Measurements from ENCODE around the gene PLA2G12A. TPM values are rescaled to one million over a fixed set of nuclear protein-coding genes. Genes with fewer than 3 reads are reported as not detected.
"Not testable (repeated sequence)": the region's sequence is repeated elsewhere in the genome, so short reads cannot be mapped to it uniquely, and the experiment has no call there.

Gene PLA2G12A
- total RNA-seq, 6 donors from 2014 or later, result 8.4 to 34.2 (median 24.1) TPM

DNA sequence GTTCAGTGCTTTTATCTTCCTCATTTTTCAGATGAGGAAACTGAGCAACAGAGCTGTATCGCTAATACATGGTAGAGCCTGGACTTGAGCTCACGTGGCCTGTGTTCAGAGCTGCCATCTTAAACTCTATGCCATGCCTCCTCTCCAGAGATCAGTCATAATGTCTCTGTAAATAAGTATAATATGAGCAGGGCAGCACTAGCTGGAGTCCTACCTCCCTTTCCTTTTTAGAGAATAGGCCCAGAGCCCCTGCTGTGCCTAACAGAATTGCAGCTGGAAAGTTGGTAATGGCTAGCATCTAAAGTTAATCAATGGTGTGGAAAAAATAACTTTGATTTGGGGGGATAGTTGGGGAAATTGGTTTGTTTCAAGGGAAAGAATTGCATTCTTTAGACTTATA lies 47.0 kb downstream of the PLA2G12A start:
- 95% methylated on average over 2 of the region's 2 CpGs for WGBS, 2 donors
- TF ChIP-seq POLR2A (IDR thresholded peaks at IDR 0.05) (no peak), EP300 (IDR thresholded peaks at IDR 0.05) (no peak), POLR2AphosphoS5 (IDR thresholded peaks at IDR 0.05) (no peak)
- TF ChIP-seq, protein P1, sequence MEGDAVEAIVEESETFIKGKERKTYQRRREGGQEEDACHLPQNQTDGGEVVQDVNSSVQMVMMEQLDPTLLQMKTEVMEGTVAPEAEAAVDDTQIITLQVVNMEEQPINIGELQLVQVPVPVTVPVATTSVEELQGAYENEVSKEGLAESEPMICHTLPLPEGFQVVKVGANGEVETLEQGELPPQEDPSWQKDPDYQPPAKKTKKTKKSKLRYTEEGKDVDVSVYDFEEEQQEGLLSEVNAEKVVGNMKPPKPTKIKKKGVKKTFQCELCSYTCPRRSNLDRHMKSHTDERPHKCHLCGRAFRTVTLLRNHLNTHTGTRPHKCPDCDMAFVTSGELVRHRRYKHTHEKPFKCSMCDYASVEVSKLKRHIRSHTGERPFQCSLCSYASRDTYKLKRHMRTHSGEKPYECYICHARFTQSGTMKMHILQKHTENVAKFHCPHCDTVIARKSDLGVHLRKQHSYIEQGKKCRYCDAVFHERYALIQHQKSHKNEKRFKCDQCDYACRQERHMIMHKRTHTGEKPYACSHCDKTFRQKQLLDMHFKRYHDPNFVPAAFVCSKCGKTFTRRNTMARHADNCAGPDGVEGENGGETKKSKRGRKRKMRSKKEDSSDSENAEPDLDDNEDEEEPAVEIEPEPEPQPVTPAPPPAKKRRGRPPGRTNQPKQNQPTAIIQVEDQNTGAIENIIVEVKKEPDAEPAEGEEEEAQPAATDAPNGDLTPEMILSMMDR (IDR thresholded peaks at IDR 0.05), result no peak
- H3K4me3 ChIP-seq, result no peak overlapping the region

DNA sequence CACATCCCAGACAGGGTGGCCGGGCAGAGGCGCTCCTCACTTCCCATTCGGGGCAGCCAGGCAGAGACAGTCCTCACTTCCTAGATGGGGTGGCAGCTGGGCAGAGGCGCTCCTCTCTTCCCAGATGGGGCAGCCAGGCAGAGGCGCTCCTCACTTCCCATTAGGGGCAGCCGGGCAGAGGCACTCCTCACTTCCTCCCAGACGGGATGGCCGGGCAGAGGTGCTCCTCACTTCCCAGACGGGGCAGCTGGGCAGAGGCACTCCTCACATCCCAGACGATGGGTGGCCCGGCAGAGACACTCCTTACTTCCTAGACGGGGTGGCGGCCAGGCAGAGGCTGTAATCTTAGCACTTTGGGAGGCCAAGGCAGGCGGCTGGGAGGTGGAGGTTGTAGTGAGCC lies 50.9 kb downstream of the PLA2G12A start:
- not testable (repeated sequence) for H3K4me1 ChIP-seq; H3K27me3 ChIP-seq; ATAC-seq (ENCODE audit: low FRiP score in 2 of 2); H3K4me3 ChIP-seq; H3K27ac ChIP-seq; H3K36me3 ChIP-seq; H3K9me3 ChIP-seq; DNase-seq
- 95% methylated on average over 4 of the region's 14 CpGs; no CpG with 5 or more reads in 1 of the 2 donors for WGBS, 2 donors

More for the DNA sequence above, 47.0 kb downstream of the PLA2G12A start:
- Histone ChIP-seq H3K27ac (no peak overlapping the region), H3K27me3 (no peaks in the 10 kb centered on the region), H3K4me1 (no peaks in the 10 kb centered on the region), H3K9me3 (peaks cover 0 to 8% (median 0%) of the 10 kb centered on the region in 4 donors), H3K36me3 (peaks cover 0 to 11% (median 0%) of the 10 kb centered on the region in 4 donors)
- no peak for DNase-seq
- ATAC-seq (ENCODE audit: low FRiP score in 2 of 2), result no peak

DNA sequence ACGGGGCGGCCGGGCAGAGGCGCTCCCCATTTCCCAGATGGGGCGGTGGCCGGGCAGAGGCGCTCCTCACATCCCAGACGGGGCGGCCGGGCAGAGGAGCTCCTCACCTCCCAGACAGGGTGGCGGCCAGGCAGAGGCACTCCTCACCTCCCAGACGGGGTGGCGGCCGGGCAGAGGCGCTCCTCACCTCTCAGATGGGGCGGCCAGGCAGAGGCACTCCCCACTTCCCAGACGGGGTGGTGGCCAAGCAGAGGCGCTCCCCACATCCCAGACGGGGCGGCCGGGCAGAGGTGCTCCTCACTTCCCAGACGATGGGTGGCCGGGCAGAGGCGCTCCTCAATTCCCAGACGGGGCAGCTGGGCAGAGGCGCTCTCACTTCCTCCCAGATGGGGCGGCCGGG lies 51.4 kb downstream of the PLA2G12A start:
- H3K4me1 ChIP-seq; H3K4me3 ChIP-seq; H3K36me3 ChIP-seq; ATAC-seq (ENCODE audit: low FRiP score in 2 of 2); H3K27ac ChIP-seq; H3K27me3 ChIP-seq; H3K9me3 ChIP-seq: not testable (repeated sequence)
- peak in 1 of 2 donors; percentile 75 for DNase-seq
- WGBS, 2 donors, result 92 to 96% methylated on average over 10 to 23 of the region's 28 CpGs

DNA sequence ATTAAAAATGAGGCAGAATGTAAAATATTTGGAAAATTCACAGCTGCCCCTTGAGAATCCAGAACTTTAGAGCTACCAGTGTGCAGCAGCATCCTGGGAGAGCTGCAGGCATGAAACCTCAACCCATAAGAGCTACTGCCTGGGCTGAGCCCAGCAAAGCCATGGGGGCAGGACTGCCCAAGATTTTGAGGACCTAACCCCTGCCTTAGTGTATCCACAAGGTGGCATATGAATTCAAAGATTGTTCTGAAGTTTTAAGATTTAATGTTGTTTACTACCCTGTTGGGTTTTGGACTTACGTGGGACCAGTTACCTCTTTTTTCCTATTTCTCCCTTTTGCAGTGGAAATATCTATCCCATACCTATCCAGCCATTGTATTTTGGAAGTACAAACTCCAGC lies 53.0 kb downstream of the PLA2G12A start:
- ATAC-seq (ENCODE audit: low FRiP score in 2 of 2), result no peak

DNA sequence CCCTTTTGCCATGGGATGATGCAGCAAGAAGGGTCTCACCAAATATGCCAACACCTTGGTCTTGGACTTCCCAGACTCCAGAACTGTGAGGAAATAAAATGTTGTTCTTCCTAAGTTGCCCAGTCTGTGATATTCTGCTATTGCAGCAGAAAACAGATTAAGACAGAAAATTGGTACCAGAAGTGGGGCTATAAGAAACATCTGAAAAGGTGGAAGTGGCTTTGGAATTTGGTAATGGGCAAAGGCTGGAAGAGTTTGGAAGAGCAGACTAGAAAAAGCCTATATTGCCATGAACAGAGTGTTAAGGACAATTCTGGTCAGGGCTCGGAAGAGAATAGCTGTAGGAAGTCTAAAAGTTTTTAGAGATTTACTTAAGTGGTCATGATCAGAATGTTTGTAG lies 54.0 kb downstream of the PLA2G12A start:
- ATAC-seq (ENCODE audit: low FRiP score in 2 of 2) (no peak), DNase-seq (no peak)
- H3K36me3 ChIP-seq, result no peaks in the 10 kb centered on the region
- whole genome bisulfite sequencing, 2 donors, result 95 to 97% methylated on average over 1 of the region's 1 CpG
- no peaks in the 10 kb centered on the region for H3K4me1 ChIP-seq
- peaks cover 0 to 8% (median 0%) of the 10 kb centered on the region in 4 donors for H3K9me3 ChIP-seq
- no peaks in the 10 kb centered on the region for H3K27me3 ChIP-seq
- TF ChIP-seq POLR2A (IDR thresholded peaks at IDR 0.05) (no peak), EP300 (IDR thresholded peaks at IDR 0.05) (no peak), POLR2AphosphoS5 (IDR thresholded peaks at IDR 0.05) (no peak)
- TF ChIP-seq, protein P1 (IDR thresholded peaks at IDR 0.05), result no peak
- H3K4me3 ChIP-seq, result no peak overlapping the region
- H3K27ac ChIP-seq, result no peak overlapping the region

More for the DNA sequence above, 53.0 kb downstream of the PLA2G12A start:
- peaks cover 0 to 8% (median 0%) of the 10 kb centered on the region in 4 donors for H3K9me3 ChIP-seq
- no peak overlapping the region for H3K27ac ChIP-seq
- H3K4me1 ChIP-seq, result no peaks in the 10 kb centered on the region
- no peak for DNase-seq
- H3K4me3 ChIP-seq, result no peak overlapping the region
- no peaks in the 10 kb centered on the region for H3K27me3 ChIP-seq
- WGBS, 2 donors, result 95 to 100% methylated on average over 1 of the region's 1 CpG
- H3K36me3 ChIP-seq, result no peaks in the 10 kb centered on the region
- TF ChIP-seq POLR2AphosphoS5 (IDR thresholded peaks at IDR 0.05) (no peak), EP300 (IDR thresholded peaks at IDR 0.05) (no peak), POLR2A (IDR thresholded peaks at IDR 0.05) (no peak)
- TF ChIP-seq, protein P1 (IDR thresholded peaks at IDR 0.05), result no peak

DNA sequence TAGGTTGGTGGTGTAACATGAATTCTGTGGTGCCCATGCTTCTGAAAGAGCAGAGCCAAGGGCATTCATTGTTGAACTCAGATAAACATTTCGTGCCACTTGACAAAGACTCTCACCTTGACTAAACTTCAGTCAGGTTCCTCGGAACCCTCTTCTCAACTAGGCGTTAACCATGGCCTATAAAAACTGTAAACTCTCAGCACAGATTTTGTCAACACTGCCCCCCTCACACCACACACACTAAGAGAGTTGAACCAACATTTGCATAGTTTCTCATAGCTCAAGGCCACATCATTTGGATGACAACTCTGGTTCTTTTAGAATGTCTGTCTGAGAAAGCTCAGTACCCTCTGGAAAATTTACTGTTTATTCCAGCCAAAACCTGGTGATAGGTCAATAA lies 54.7 kb downstream of the PLA2G12A start:
- no peak for DNase-seq
- WGBS, 2 donors, result 67 to 80% methylated on average over 3 of the region's 3 CpGs
- H3K4me3 ChIP-seq, result no peak overlapping the region
- no peak overlapping the region for H3K27ac ChIP-seq
- H3K9me3 ChIP-seq, result peaks cover 0 to 8% (median 0%) of the 10 kb centered on the region in 4 donors
- TF ChIP-seq POLR2AphosphoS5 (IDR thresholded peaks at IDR 0.05) (no peak), POLR2A (IDR thresholded peaks at IDR 0.05) (no peak)
- TF ChIP-seq, protein P1 (IDR thresholded peaks at IDR 0.05), result no peak
- H3K4me1 ChIP-seq, result no peaks in the 10 kb centered on the region
- no peaks in the 10 kb centered on the region for H3K27me3 ChIP-seq
- no peaks in the 10 kb centered on the region for H3K36me3 ChIP-seq
- ATAC-seq (ENCODE audit: low FRiP score in 2 of 2), result no peak

All from upper lobe of left lung (tissue), 6 donors.